GM12873 (cell line): ENCODE data around the gene RPL38.

ENCODE experiments used
- CTCF ChIP-seq: IDR thresholded peaks from 2 replicates; pipeline ENCODE4 v1.5.1; 2012; ENCODE audit warnings: low read depth, mild to moderate bottlenecking, moderate library complexity, low read length, control low read depth; ENCODE audit not compliant: insufficient read depth; ENCODE audit errors: missing control alignments

Gene RPL38

GRCh38 chr17:74223901-74224300, 20.4 kb downstream of the RPL38 start:
- no peak for TF ChIP-seq CTCF

- no peak for TF ChIP-seq CTCF
Observed at GRCh38 chr17:74224959-74225725, 21.7 kb downstream of the RPL38 start.

- no peak for TF ChIP-seq CTCF
Observed at GRCh38 chr17:74226252-74226651, 22.8 kb downstream of the RPL38 start.

- no peak for TF ChIP-seq CTCF
Observed at GRCh38 chr17:74227271-74228080, 24.0 kb downstream of the RPL38 start.

GRCh38 chr17:74228306-74228978, 25.0 kb downstream of the RPL38 start:
- TF ChIP-seq CTCF: no peak

GRCh38 chr17:74230896-74231295, 27.4 kb downstream of the RPL38 start:
- TF ChIP-seq CTCF: no peak
